Peyer's patch (tissue), 4 donors: ENCODE measurements around the gene EPHA8.

Source experiments
- POLR2A ChIP-seq, 2 donors: fragments of 450-650 bp; IDR thresholded peaks; one replicate each; pipeline ENCODE4 v1.5.1; 2017; ENCODE audit warnings: antibody characterized with exemption in 2 of 2, mild to moderate bottlenecking in 2 of 2, moderate library complexity in 2 of 2
- TF ChIP-seq, protein P1 (sequence below), 6 experiments: fragments of 450-650 bp in 4 of 6; fragments of 200-600 bp in 2 of 6; sonication (generic) in 1 of 6; IDR thresholded peaks; one replicate each; pipeline ENCODE4 v1.5.1; 2017 to 2019; ENCODE audit warnings: antibody characterized with exemption in 6 of 6, mild to moderate bottlenecking in 3 of 6, moderate library complexity in 1 of 6

DNA sequence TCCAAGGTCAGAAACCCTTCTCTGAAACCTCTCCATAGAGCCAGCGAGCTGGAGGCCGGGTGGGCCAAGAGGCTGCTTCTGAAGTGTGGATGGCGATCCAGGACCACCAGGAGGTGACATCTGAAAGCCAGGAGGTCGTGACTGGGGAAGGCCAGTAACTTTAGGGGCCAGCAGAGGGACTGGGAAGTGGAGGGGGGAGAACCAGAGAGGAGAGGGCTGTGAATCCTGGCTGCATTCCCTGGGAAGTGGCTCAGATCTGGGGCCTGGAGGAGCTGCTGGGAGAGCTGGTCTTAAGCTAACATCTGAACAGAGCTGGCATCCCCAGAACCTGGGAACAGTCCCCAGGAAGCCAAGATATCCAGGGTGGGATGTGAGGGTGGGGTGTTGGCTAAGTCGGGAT lies 11.3 kb upstream of the EPHA8 start:
- TF ChIP-seq POLR2A (IDR thresholded peaks at IDR 0.05): no peak
- TF ChIP-seq, protein P1, sequence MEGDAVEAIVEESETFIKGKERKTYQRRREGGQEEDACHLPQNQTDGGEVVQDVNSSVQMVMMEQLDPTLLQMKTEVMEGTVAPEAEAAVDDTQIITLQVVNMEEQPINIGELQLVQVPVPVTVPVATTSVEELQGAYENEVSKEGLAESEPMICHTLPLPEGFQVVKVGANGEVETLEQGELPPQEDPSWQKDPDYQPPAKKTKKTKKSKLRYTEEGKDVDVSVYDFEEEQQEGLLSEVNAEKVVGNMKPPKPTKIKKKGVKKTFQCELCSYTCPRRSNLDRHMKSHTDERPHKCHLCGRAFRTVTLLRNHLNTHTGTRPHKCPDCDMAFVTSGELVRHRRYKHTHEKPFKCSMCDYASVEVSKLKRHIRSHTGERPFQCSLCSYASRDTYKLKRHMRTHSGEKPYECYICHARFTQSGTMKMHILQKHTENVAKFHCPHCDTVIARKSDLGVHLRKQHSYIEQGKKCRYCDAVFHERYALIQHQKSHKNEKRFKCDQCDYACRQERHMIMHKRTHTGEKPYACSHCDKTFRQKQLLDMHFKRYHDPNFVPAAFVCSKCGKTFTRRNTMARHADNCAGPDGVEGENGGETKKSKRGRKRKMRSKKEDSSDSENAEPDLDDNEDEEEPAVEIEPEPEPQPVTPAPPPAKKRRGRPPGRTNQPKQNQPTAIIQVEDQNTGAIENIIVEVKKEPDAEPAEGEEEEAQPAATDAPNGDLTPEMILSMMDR (IDR thresholded peaks at IDR 0.05): no peak
